Astrocyte (in vitro differentiated cells and primary cell): Measurements from ENCODE around the gene NAT8.
A peak's percentile ranks its signal among the peaks of the same experiment; 100 is the strongest.
"Not testable (repeated sequence)": the region's sequence is repeated elsewhere in the genome, so short reads cannot be mapped to it uniquely, and the experiment has no call there.

Source experiments
- EZH2 ChIP-seq: IDR thresholded peaks from 2 replicates; pipeline ENCODE4 v1.6.1; 2012; ENCODE audit warnings: mild to moderate bottlenecking, low read length, inconsistent platforms; ENCODE audit not compliant: insufficient read depth
- TF ChIP-seq, protein P1 (sequence below): IDR thresholded peaks from 2 replicates; pipeline ENCODE4 v1.5.1; 2011; ENCODE audit warnings: low read depth, mild to moderate bottlenecking, inconsistent platforms, low read length, moderate library complexity; ENCODE audit not compliant: insufficient read depth

DNA sequence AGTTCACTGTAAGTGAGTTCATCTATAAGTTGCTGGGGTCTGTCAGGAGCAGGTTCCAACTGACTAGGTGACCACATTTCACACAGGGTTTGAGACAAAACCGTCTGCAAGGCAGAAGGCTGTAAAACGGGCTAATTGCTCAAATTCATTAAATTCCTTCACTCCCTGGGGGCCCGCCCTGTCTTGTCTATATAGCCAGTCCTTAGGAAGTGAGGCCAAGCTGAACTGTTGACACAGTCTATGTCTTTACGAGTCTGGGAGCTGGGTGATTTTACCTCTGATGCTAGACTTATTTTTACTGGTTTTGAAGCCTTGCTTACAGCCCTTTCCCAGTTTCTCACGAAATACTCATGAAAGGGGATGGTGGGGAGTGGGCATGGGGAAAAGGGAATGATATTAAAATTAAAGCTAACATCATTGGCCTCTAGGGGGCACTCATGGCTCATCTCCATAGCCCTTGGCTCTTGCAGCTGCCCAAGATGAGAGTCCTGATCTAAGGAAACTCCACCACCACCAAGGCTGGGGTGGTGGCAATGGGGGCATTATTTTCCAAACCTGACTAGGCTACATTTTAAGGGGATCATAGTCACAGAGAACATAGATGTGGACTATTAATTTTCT is 37.8 kb upstream of the NAT8 start:
- TF ChIP-seq, protein P1, sequence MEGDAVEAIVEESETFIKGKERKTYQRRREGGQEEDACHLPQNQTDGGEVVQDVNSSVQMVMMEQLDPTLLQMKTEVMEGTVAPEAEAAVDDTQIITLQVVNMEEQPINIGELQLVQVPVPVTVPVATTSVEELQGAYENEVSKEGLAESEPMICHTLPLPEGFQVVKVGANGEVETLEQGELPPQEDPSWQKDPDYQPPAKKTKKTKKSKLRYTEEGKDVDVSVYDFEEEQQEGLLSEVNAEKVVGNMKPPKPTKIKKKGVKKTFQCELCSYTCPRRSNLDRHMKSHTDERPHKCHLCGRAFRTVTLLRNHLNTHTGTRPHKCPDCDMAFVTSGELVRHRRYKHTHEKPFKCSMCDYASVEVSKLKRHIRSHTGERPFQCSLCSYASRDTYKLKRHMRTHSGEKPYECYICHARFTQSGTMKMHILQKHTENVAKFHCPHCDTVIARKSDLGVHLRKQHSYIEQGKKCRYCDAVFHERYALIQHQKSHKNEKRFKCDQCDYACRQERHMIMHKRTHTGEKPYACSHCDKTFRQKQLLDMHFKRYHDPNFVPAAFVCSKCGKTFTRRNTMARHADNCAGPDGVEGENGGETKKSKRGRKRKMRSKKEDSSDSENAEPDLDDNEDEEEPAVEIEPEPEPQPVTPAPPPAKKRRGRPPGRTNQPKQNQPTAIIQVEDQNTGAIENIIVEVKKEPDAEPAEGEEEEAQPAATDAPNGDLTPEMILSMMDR: peak; percentile 12
- not testable (repeated sequence) for TF ChIP-seq EZH2
